Measurements from ENCODE around the gene DISP3. TPM values are rescaled to one million over a fixed set of nuclear protein-coding genes. Genes with fewer than 3 reads are reported as not detected.

Gene DISP3
- total RNA-seq, 1 donor from 2014 or later, result 179 TPM

DNA sequence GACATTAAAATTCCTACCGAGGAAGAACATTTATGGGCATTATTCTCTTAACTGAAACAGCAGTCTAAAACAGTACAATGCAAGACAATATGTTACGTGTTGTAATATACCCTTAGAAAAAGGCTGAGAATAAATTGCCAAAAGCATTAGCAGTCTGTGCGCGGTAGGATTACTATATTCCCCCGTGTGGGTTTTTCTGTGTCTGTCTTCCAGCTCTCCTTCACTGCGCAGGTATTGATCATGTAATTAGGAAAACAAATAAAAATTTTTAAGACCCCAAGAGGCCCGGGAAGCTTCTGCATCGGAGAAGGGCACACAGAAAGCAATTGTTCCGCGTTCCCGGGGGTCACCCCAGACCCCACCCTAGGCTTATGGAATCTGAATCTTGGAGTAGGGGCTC lies 106.4 kb downstream of the DISP3 start:
- no peaks in the 10 kb centered on the region for H3K27me3 Mint-ChIP-seq (ENCODE audit: unreplicated experiment)
- peaks cover 16% of the 10 kb centered on the region for H3K4me1 Mint-ChIP-seq (ENCODE audit: low read depth, unreplicated experiment)
- H3K36me3 Mint-ChIP-seq (ENCODE audit: unreplicated experiment), result peaks cover 4% of the 10 kb centered on the region
- H3K27ac Mint-ChIP-seq (ENCODE audit: unreplicated experiment), result no peak overlapping the region
- H3K4me3 Mint-ChIP-seq (ENCODE audit: unreplicated experiment), result no peak overlapping the region
- peaks cover 5% of the 10 kb centered on the region for H3K9me3 Mint-ChIP-seq (ENCODE audit: unreplicated experiment)
- no peak for DNase-seq
- TF ChIP-seq, protein P1, sequence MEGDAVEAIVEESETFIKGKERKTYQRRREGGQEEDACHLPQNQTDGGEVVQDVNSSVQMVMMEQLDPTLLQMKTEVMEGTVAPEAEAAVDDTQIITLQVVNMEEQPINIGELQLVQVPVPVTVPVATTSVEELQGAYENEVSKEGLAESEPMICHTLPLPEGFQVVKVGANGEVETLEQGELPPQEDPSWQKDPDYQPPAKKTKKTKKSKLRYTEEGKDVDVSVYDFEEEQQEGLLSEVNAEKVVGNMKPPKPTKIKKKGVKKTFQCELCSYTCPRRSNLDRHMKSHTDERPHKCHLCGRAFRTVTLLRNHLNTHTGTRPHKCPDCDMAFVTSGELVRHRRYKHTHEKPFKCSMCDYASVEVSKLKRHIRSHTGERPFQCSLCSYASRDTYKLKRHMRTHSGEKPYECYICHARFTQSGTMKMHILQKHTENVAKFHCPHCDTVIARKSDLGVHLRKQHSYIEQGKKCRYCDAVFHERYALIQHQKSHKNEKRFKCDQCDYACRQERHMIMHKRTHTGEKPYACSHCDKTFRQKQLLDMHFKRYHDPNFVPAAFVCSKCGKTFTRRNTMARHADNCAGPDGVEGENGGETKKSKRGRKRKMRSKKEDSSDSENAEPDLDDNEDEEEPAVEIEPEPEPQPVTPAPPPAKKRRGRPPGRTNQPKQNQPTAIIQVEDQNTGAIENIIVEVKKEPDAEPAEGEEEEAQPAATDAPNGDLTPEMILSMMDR (IDR thresholded peaks at IDR 0.05; ENCODE audit: partially characterized antibody, unreplicated experiment), result no peak

Other genes starting within 250 kb of the DISP3 start
- gene MTOR, start 216.6 kb upstream of the DISP3 start, total RNA-seq (ENCODE audit: unreplicated experiment), result 82.4 TPM
- gene UBIAD1, start 206.0 kb upstream of the DISP3 start, total RNA-seq (ENCODE audit: unreplicated experiment), result 22.7 TPM
- 22.2 TPM for gene FBXO2, start 175.3 kb downstream of the DISP3 start, total RNA-seq (ENCODE audit: unreplicated experiment)
- gene FBXO44, start 175.7 kb downstream of the DISP3 start, total RNA-seq (ENCODE audit: unreplicated experiment), result 51.7 TPM
- 1.3 TPM for gene FBXO6, start 185.0 kb downstream of the DISP3 start, total RNA-seq (ENCODE audit: unreplicated experiment)
- gene MAD2L2, start 202.0 kb downstream of the DISP3 start, total RNA-seq (ENCODE audit: unreplicated experiment), result 90.2 TPM
- gene DRAXIN, start 212.6 kb downstream of the DISP3 start, total RNA-seq (ENCODE audit: unreplicated experiment), result 111 TPM